Measurements from ENCODE around the gene DNAH8.

The DNAH8 gene

GRCh38 chr6:39056681-39057080 is 341.6 kb downstream of the DNAH8 start:
- no peak for DNase-seq

- DNase-seq, result no peak
Measured at GRCh38 chr6:39057251-39058155, 342.4 kb downstream of the DNAH8 start.

- no peak for DNase-seq
Measured at GRCh38 chr6:39058471-39059147, 343.5 kb downstream of the DNAH8 start.

DNA sequence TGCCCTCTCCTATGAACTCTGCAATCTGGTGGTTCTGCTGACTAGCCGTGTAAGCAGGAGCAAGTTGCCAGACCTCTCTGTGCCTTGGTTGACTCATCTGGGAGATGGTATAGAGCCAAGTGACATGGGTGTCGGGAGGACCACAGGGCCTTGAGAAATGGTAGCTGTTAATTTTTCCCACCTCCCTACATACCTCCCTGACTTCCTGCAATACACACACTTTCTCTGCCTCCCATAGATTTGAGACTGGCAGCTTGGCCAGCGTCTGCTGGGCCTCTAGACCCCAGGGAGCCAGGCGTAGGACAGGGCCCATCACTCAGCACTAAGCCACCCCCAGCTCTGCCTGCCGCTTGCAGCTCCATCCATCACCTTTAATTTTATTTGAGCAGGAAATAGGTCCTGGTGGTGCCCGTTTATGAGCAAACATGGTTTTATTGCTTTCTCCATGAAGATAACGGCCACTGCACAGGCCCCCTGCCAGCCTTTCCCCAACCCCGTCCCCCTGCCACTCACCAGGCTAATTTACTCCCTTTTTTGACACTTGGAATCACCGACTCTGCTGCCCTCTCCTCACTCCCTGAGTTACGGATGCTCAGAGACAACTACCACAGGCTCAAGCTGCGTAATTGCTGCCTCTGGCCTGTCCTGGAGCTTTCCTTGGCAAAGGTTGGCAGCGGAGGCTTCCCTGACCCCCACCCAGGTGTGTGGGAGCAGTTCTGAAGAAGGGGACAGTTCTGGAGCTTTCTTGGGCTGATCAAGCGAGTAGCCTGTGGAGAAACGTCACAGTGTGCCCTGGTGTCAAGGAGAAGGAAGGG is 344.6 kb downstream of the DNAH8 start:
- DNase-seq, result no peak

- DNase-seq, result no peak
Measured at GRCh38 chr6:39060467-39061160, 345.5 kb downstream of the DNAH8 start.

- no peak for DNase-seq
Measured at GRCh38 chr6:39061182-39061581, 346.1 kb downstream of the DNAH8 start.

DNA sequence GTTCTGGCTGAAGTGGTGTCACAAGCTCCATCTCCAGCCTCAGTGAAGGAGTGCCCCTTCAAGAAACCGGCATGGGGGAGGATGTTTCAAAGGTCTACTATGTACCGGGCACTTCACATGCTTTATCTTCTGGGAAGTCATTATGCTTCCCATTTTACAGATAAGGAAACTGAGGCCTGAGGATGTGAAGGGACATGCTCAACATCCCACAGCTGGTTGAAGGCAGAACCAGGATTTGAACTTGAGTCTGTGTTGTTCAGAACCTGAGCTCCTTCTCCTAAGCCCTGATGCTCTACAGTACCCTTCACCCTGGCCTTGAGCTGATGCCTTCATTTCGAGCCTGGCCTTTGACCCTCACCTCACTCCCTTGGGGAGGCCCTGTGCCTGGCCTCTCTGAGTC is 346.5 kb downstream of the DNAH8 start:
- DNase-seq, result no peak

DNA sequence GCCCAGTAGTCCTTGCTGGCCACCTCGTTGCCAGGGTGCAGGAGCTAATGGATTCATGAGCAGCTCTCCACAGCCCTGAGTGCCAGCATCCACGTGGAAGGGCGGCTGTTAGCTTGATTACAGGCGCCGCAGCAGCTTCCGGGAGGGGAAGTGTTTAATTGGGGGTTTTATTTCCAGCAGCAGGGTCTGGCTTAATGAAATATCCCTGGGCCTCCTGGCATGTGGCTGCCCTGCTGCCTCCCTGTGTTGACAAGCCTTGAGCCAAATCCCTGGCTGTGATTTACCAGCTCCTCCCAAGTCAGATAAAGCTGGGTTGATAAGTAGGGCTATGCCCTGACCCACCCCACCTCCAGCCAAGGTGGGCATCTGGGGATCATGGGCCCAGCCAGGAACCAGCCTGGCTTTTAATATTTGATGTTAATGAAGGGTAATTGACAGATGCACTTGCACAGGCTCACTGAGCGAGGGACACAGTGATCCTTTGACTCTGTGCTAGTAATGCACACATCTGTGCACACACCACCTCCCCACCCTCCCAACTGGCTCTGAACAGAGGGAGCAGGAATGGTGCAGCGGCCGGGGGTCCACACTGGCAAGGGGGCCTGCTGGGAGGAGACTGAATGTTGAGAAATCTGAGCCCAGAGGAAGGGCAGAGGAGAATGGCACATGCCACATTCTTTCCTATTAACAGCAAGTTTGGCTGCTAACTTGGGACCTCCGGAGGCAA is 347.1 kb downstream of the DNAH8 start:
- DNase-seq, result no peak

DNA sequence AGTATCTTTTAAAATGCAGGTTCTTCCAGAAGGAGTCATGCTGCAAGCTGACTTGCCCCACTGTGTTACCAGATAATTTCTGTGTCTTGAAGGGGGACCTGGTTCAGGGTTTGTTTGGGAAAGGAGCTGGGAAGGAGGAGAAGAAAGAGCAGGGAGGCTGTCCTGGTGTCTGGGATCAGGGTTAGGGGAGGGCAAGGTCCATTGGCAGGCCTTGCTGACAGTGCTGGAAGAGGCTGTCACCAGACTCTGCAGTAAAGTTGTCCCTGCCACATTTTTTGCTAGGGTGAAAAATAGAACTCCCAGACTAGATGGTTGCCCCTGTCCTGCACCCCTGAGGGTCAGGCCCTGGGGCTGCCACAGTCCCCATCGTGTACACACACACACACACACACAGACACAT is 348.4 kb downstream of the DNAH8 start:
- no peak for DNase-seq

- no peak for DNase-seq
Measured at GRCh38 chr6:39065561-39065960, 350.4 kb downstream of the DNAH8 start.

- DNase-seq, result no peak
Measured at GRCh38 chr6:39068391-39068790, 353.3 kb downstream of the DNAH8 start.

- DNase-seq, result no peak
Measured at GRCh38 chr6:39072830-39073229, 357.7 kb downstream of the DNAH8 start.

DNA sequence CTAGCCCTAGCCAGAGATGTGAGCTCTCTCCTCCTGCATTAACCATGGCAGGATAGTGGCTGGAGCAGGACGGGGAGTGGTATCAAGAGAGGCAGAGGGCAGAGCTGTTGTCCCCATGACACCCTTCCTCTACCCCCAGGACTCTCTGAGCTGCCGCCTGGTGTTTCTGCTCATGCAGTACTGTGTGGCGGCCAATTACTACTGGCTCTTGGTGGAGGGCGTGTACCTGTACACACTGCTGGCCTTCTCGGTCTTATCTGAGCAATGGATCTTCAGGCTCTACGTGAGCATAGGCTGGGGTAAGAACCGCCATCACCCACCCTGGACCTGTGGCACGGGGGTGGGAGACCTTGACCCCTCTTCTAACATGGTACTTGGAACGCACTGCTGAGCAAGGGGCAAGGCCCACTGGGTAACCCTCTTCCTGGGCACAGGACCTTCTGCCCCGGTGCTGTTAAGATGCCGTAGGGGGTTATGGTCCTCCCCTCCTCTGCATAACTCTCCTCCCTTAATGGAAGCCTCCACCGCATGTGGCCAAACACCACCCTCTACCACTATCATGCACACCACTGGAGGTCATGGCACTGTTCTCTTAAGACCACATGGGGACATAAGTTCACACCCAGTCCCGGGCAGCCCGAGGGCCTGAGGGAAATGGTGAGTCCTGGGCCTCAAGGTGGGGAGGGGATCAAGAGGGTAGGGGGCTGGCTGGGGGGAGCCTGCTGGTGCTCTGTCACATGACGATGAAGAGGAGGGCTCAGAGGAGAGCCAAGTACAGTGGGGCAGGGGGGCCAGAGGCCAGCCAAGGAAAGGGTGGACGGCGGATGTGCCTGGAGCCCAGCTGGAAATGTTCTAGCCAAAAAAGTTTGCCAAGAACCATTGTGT is 358.6 kb downstream of the DNAH8 start:
- no peak for DNase-seq

DNA sequence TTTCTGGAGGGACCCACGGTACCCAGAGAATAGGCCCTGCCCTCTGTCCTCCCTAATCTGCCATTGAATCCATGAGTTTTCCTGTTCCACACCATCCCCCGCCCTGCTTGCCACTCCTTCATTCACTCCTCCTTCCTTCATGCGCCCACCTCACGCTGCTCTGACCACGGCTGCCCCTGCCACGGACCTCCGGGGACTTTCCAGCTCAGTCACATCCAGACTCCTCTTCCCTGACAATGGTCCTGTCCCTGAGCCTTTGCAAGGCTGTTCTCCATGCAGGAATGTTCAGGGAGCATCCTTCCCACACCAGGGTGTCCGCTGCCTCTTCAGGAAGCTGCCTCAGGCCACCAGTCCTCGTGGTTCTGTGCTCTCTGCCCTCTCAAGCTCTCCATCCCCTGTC is 359.4 kb downstream of the DNAH8 start:
- DNase-seq, result no peak

DNA sequence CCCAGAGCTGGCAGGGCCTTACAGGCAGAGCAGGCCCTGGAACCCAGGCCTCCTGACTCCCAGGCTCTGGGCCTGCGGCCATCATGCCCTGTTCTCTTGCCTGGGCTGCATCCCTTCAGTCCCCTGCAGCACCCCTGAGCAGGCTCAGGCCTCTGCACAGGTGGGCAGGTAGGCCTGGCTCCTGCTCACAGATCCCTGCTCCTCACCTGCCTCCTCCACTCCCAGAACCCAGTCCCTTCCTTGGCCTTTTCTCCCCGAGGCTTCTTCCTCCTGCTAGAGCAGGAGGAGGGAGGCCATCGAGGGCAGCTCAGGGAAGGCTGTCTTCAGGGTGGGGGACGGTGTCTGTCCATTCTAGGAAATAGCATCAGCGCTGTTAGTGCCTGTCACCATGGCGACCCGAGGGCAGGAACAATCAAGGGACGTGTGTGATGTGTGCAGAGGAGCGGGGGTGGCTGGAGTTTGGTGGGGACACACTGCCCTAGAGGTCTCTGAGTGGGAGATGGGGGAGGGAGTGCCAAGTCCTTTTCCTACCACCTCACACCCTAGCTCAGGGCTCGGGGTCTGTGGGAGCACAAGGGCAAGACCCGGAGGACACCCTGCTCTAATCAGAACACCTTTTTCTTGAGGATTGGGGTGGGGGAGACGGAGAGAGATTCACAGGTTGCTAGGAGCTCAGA is 360.0 kb downstream of the DNAH8 start:
- no peak for DNase-seq

DNA sequence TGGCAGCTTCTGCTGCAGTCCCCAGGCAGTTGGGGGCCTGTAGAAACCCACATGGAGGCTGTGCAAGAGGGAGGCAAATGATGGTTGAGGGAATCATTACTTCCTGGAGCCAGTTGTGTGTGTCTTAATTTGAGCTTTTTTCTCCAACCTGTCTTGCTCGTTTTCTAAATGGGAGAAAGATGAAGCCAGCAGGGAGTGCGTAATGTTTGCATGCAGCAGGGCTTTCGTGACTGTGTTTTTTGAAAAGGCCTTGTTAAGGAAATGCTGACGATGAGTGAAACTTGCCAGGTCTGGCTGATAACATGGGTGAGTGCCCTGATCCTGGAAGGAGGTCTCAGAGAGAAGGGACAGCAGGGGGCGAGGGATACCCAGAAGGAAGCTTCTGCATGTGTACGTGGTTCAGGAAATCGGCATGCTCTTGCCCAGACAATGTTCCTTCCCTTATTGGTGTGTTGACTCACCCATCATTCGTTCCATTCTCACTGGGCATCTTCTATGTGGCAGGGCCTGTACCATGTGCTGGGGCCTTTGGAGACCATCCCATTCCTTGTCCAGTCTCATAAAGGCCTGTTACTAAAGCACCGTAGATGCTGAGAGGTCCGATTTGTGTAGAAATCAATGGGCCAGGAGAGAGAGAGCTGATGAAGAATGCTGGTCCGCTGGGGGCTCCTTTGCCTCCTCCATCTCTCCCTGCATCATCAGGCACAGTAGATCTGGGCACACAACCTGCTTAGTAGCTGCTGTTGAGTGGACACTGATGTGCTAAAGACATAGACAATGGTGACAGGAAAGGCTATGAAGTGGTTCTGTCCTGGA is 360.9 kb downstream of the DNAH8 start:
- no peak for DNase-seq

GRCh38 chr6:39076623-39077535 is 361.8 kb downstream of the DNAH8 start:
- no peak for DNase-seq

DNA sequence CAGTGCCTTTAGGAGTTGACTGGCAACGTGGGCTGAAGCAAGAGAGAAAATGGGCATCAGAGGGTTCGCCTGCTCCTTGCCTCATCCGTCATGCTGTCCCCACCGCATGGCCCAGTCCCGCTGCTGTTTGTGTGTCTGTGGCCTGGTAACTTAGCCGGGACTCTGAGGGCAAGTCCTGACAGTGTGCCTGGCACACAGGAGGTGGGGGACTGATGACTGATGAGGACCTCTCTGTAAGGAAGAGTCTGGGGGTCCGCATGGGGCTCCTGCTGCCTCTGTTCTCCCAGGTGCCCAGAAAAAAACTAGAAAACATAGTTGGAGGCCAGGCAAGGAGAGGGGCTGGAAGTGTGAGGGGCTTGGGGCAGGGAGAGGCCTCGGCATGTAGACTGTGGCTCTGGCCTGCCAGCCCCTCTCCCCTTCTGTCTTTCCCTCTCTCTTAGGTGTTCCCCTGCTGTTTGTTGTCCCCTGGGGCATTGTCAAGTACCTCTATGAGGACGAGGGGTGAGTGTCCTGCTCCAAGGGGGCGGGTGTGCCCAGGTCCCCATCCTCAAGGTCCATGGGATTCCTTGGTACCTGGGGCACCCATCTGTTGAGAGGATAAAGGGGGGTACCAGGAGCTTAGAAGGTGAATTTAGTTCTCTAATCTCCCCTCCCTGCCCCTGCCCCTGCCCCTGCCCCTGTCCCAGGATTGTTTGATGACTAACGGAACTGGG is 362.9 kb downstream of the DNAH8 start:
- DNase-seq, result no peak
